ENCODE results near the gene FHL2.
"Not testable (repeated sequence)": the region's sequence is repeated elsewhere in the genome, so short reads cannot be mapped to it uniquely, and the experiment has no call there.

Gene FHL2

DNA sequence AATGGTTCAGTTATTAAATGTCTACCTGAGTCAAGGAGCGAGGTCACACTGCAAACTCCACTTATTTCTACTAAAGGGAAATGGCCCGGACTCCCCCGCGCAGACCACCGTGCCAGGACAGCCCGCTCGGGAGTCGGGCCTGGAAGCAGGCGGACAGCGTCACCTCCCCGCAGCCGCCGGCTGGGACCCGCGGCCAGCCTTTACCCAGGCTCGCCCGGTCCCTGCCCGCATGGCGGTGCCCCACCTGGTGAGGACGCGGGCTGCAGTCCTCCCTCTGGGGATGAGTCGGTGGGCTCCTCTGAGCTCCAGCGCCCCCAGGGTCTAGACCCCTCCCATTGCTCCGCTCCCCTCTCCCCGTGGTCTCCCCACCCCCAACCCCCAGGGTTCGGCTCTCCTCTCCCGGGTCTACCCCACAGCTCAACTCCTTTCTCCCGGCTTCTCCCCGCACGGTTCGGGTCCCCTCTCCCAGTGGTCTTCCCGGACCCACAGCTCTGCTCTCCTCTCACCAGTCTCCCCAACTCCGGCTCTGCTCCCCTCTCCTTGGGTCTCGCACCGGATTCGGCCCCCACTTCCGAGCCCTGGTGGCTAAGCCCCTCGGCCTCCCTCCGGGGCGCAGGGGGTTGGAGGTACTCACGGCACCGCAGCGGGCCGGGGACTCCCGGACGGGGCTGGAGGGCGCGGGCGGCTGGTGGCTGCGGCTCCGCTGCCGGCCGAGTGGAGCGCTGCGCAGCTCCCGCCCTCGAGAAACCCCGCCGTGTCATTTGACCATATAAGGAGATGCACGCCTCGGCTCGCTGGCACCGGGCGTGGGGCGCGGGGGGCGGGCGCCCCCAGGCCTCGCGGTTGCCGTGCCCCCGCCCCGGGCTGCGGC, at the start of gene FHL2:
Gene FHL2 (minus strand): TSS at position 716 of the 871 bp plus-strand sequence. CDS start 12,535 bp downstream, outside the sequence.
- DNase-seq: peak; percentile 57 to 66

- no peak for DNase-seq
Measured at GRCh38 chr2:105447476-105447875, 48.6 kb upstream of the FHL2 start.

GRCh38 chr2:105446501-105446900, 47.6 kb upstream of the FHL2 start:
- DNase-seq: no peak

DNA sequence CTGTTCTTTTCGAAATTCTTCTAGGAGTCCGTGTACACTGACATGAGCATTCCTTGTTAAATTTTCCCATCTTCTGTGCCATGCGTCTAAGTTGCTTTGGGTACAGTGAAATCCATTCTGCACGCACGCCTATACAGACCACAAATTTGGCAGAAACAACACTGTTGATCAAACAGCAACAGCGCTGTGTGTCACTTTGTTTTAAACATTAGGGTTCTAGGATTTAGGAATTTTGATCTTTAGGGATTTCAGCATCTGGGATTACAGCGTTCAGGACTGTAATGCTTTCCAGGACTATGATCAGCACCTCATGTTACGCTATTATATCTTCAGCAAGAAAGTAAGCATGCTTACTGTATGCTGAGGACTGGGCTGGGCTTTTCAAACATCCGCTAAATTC, 47.1 kb upstream of the FHL2 start:
- no peak for DNase-seq

DNA sequence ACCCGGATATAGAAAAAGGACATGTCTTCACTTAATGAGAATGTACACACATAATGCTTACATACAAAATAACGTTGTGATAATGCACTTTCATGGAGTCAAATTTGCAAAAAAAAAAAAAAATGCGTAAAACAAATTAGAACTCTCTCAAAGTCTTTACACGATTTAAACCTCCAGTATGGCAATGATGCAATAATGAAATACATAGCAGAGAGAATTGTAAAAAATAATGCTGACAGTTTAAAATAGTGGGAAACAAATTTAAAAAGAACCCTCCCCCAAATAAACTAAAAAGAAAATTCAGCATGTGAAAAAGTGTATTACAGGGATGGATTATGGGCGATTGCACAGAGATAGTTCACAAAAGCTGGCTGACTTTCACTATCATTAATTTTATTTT, 46.6 kb upstream of the FHL2 start:
- DNase-seq: no peak

DNA sequence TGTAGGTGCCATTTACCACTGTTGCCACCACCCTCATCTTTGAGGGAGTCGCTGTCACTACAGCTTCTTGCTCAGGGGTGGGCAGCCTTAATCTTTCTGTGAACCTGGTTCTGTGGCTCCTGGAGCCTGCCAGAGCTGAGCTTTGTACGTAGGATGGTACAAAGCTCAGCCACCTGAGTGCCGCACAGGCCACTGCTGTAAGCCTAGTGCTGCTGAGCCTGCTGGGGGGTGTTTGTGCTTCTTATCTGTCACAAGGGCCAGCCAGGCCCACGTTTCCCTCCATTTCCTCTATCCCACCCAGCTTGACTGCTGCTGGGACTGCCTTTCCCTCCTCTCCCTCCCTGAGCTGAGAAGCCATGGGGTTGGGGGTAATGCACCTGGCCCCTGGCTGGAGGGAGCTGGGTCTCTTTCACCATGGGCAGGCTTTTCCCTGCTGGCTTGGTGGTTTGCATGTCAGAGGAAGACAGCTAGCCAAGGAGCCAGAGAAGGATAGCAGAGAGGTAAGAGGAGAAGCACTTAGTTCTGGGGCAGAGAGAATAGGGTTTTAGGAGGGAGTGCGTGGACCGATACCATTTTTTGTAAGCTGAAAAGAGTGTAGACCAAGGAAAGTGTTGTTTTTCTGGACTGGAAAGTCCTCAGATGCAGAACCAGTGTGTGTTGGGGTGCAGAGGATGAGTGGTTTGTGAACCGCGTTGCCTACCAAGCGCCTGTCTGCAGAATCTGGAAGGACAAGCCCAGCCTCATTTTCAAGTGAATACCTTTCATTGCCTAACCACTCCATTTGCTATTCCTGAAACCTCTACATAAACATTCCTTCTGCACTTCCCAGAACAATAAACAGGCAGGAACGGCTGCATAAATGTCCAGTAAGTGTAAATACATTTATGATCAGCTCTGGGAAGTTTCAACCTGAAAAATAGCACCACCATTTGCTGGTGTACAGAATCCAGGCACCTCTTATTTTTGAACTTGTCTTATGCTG, 45.1 kb upstream of the FHL2 start:
- no peak for DNase-seq

DNA sequence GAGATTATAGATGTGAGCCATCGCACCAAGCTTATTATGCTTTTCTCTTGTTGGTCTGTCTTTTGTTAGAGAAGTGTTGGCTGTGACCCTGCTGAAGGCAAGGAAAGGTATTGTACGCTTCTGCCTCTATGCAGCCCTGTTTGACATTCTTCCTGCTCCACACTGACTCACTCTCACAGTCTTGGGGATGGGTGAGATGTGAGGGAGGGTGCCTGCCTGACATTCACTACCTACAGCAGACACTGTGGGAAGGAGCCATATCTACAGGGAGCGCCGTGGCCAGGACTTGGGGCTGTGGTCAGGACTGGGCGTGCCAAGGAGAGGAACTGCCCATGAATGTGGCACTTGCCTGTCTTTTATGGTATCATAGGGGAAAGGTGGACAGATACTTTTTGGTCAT, 43.9 kb upstream of the FHL2 start:
- no peak for DNase-seq

DNA sequence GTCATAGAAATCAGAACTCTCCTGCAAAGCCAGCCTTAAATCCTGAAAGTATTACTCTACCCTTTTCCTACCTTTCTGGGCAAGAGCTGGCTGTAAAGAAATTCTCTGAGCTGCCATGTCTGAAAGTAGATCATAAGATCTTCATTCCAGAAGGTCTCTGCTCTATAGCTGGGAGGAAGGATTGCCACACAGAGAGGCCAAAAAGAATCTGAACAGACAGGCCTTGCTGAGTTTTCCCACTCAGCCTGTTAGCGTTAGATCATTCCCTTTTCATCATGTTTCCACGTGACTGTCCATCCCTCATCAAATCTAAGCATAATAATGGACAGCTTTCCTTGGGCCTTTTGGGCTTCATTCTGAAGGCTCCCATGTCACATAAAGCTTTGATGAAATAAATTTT, 43.2 kb upstream of the FHL2 start:
- DNase-seq: no peak

DNA sequence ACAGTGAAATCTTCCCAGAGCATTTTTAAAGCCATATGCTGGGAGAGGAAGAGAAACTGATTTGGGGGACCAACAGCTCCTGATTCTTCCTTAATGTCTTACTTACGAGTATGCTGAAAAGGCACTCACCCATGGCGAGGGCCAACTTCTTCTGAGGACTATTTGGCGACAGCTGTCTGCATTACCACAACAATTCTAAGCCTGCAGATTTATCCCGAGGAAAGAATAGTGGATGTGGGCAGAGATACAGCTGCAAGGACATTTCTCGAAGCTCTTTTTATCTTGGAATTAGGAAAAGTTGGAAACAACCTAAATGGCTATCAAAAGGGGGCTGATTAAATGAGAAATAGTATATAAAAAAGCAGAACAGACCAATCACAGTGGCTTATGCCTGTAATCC, 40.3 kb upstream of the FHL2 start:
- DNase-seq: no peak

DNA sequence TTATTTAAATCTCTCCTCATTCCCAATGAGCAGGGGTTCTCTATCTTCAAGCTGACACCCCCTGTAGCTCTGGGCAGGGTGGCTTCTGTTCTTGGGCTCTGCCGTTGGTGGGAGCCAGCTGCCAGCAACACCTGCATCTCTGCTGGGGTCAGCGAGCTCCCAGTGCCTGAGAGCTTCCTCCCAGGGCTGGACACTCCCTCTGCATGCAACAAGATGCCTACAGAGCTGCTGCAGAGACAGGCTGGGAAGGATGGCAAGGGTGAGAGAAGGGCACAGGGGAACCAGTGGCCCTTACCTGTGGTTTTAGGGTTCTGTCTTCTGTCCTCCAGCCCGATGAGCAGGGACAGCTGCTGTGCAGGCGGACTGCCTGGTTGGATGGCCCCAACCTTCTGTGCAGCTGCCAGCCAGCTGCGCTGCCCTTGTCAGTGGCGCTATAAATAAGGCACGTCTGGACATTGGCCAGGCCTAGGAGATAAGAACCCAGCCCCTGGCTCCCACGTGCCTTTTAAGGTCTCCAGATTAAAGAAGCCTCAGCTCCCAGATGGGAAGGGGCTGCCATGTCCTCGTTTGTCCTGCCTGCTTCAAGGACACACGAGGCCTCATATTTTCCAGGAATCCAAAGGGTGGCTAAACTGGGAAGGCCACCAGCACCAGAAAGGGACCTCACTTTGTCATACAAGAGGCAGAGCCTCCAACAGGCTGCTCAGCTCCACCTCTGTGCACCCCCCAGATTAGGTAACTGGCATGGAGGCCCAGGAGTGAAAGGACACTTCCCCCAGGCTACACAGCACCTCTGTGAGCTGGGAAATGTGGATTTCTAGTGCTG, 39.5 kb upstream of the FHL2 start:
- DNase-seq: no peak

DNA sequence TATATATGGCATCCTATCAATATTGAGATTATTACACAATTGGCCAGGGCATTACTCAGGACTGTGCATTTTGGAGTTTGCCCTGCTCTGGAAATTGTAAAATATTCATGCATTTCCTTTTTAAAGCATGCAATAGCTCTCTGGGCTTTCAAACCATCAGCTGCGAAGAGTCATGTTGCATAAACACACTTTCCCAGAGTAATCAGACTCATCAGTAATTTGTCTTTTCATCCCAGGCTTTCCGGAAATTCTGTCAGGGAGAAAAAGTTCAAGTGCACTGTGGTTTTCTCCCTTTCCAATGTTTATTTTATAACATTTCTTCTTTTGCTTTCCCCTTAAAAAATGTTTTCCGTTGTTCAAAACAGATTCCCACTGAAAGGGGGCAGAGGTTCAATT, 38.9 kb upstream of the FHL2 start:
- DNase-seq: no peak

DNA sequence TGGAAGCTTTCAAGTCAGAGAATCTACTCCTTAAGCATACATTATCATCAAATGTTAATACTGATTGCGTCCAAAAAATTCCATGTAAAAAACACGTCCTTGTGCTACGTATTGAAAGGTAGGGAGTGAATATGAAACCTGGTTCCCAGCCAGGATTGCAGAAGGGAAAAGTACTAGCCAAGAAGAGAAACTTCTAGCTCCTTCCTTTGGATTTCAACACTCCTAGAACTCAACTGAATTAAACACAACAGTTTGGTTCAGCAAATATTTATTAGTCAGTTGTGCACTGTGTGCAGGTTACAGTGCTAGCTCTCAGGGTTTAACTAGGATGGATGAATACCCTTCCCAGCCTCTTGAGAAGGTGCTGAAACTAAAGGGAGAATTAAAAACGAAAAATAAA, 33.9 kb upstream of the FHL2 start:
- DNase-seq: no peak

GRCh38 chr2:105432044-105432399, 33.2 kb upstream of the FHL2 start:
- no peak for DNase-seq

GRCh38 chr2:105431367-105432043, 32.7 kb upstream of the FHL2 start:
- no peak for DNase-seq

GRCh38 chr2:105428387-105429018, 29.7 kb upstream of the FHL2 start:
- no peak for DNase-seq

DNA sequence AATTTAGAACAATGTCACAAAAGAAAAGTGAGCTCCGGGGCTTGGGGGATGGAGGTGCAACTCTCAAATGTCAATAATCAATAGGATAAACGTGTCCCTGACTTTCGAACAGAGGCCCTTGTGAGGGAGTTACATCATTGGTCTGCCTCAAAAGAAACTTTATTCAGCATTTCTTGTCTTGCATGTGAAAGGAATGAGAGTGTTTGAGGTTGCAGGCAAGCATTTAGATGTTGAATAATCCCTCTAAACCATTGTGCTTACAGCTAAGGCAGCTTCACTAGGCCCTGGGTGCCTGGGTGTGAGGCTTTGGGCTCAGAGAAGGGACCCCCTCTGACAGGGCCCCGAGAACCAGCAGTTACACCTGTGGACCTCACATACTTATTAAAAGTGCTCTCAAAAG, 28.6 kb upstream of the FHL2 start:
- DNase-seq: no peak

DNA sequence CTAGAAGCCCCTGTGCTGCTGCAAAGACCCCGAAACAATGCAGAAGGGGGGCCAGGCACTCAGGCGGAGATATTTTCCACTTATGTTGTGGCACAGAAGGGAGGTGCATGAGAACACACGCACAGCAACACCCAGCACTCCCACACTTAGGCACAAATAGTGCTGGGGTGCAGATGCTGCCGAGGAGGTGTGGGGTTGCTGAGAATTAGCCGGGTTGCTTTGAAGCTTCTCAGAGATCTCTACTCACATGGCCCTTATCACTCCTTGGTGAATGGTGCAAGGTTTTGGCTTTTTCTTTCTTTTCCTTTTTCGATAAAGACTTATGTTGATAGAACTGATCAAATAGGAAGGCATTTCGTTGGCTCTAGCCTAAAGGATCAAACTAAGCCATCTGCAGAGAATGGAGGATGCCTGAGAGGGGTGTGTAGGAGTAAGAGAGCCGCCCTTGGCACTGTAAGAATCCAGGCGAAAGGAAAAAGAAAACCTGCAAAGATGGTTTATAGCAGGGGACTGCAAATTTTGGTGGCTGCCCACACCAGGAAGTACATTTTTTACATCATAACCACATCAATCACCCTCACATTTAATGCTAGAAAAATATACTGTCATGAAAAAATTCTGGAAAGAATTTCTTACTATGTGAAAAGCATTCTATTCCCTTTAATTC, 27.9 kb upstream of the FHL2 start:
- DNase-seq: no peak

GRCh38 chr2:105425936-105426625, 27.2 kb upstream of the FHL2 start:
- DNase-seq: no peak

- DNase-seq: not testable (repeated sequence)
Measured at GRCh38 chr2:105424836-105425235, 26.0 kb upstream of the FHL2 start.

GRCh38 chr2:105422801-105423200, 23.9 kb upstream of the FHL2 start:
- DNase-seq: no peak

DNA sequence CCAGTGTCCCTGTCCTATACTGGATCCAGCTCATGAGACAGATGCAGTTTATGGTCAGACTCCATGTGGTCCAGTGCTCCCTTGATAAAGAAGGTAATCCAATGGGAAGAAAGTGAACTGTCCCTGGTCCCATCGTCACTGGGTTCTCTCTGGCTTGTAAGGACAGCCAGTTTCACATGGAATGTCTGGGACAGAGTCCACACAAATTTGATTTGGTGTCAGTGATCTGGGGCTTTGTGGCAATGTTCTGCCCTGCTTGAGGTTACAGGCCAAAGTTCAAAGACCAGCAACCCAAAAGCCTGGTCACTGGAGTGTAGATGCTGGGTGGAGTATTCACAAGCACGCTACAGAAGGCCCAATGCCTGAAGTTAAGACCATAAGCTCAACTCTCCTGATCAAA, 22.2 kb upstream of the FHL2 start:
- DNase-seq: no peak
